ENCODE measurements around the gene OR2V2.
"Not testable (repeated sequence)": the region's sequence is repeated elsewhere in the genome, so short reads cannot be mapped to it uniquely, and the experiment has no call there.

Gene OR2V2

GRCh38 chr5:181156758-181157157 is 9.4 kb downstream of the OR2V2 start:
- no peak for TF ChIP-seq CTCF (IDR thresholded peaks at IDR 0.05; ENCODE audit: insufficient read depth, low read length, missing control alignments)
- no peak overlapping the region for H3K4me3 ChIP-seq (ENCODE audit: low read depth, low read length)
- CTCF ChIA-PET: interaction anchor here (2.2 kb wide), 1 partner anchor 372 kb away, joined by 7 read pairs; no protein-coding TSS in a partner anchor
- POLR2A ChIA-PET: no interaction called here
- DNase-seq (ENCODE audit: low read depth, low spot score): no peak

DNA sequence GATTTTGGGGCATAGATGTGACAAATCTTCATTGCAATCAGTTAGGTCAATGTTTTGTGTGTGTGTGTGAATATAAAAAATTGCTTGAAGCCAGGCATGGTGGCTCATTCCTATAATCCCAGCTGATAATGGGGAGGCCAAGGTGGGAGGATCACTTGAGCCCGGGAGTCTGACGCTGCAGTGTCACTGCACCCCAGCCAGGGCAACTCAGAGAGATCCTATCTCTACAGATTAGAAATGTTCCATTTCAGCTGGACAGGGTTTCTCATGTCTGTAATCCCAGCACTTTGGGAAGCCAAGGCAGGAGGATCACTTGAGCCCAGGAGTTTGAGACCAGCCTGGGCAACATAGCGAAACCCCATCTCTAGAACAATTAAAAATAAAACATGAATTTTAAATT is 11.5 kb downstream of the OR2V2 start:
- no peak for DNase-seq (ENCODE audit: low read depth, low spot score)
- POLR2A ChIA-PET: no interaction called here
- no peak for TF ChIP-seq CTCF (IDR thresholded peaks at IDR 0.05; ENCODE audit: insufficient read depth, low read length, missing control alignments)
- no peak overlapping the region for H3K4me3 ChIP-seq (ENCODE audit: low read depth, low read length)
- CTCF ChIA-PET: interaction anchor here (0.6 to 2.2 kb wide), 8 partner anchors 9 to 378 kb away, joined by 3 to 12 read pairs (median 6); no protein-coding TSS in a partner anchor

- POLR2A ChIA-PET: no interaction called here
- no peak overlapping the region for H3K4me3 ChIP-seq (ENCODE audit: low read depth, low read length)
- CTCF ChIA-PET: interaction anchor here (0.6 to 2.2 kb wide), 10 partner anchors 8 to 378 kb away, joined by 3 to 12 read pairs (median 4); no protein-coding TSS in a partner anchor
- DNase-seq (ENCODE audit: low read depth, low spot score): no peak
- TF ChIP-seq CTCF (IDR thresholded peaks at IDR 0.05; ENCODE audit: insufficient read depth, low read length, missing control alignments): peak; percentile 93
These were observed 12.1 kb downstream of the OR2V2 start for GRCh38 chr5:181159286-181160151.

DNA sequence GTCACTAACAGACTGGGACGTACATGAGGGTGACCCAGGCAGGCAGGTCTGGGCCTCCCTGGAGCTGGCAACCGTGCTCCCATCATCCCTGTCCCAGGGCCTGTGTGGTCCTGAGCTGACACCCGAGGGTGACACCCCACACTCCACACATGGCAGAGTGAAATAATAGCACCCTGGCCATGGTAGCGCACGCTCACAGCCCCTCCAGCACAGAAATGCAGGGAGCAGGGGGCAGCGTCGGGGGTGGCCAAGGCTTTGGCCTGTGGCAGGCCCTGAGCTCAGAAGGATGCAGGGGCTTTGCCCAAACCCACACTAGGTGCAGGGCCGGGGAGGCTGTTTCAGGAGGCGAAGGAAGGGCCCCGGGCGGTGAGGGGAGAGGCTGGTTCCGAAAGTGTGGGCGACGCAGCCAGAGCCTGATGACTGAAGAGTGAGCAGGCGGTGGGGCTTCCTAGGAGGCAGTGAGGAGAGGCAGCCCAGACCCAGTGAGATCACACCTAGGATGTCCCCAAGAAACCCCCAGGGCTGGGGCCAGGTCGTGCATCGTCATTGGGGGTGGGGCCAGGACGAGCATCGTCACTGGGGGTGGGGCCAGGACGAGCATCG is 12.9 kb downstream of the OR2V2 start:
- DNase-seq (ENCODE audit: low read depth, low spot score): no peak
- peak overlapping the region; percentile 50 for H3K4me3 ChIP-seq (ENCODE audit: low read depth, low read length)
- CTCF ChIA-PET: interaction anchor here (1.0 to 2.2 kb wide), 7 partner anchors 8 to 379 kb away, joined by 3 to 12 read pairs (median 4); no protein-coding TSS in a partner anchor
- POLR2A ChIA-PET: no interaction called here
- no peak for TF ChIP-seq CTCF (IDR thresholded peaks at IDR 0.05; ENCODE audit: insufficient read depth, low read length, missing control alignments)

DNA sequence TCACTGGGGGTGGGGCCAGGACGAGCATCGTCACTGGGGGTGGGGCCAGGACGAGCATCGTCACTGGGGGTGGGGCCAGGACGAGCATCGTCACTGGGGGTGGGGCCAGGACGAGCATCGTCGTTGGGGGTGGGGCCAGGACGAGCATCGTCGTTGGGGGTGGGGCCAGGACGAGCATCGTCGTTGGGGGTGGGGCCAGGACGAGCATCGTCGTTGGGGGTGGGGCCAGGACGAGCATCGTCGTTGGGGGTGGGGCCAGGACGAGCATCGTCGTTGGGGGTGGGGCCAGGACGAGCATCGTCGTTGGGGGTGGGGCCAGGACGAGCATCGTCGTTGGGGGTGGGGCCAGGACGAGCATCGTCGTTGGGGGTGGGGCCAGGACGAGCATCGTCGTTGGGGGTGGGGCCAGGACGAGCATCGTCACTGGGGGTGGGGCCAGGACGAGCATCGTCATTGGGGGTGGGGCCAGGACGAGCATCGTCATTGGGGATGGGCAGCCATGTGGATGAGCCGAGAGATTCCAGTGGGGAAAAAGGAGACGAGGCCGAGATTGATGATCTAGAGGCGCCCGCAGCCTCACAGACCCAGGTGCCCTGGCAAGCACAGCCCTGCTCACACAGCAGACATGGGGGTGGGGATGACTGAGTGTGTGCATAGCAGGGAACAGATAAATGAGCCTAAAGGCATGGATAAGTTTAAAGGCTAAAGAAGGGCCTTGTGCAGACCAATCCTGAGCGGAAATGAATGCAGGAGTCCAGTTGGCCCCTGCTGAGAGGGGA is 13.6 kb downstream of the OR2V2 start:
- peak overlapping the region; percentile 42 for H3K4me3 ChIP-seq (ENCODE audit: low read depth, low read length)
- CTCF ChIA-PET: interaction anchor here (1.0 to 2.2 kb wide), 3 partner anchors 9 to 292 kb away, joined by 3 to 12 read pairs (median 4); no protein-coding TSS in a partner anchor
- POLR2A ChIA-PET; DNase-seq (ENCODE audit: low read depth, low spot score): not testable (repeated sequence)

- no peak for DNase-seq (ENCODE audit: low read depth, low spot score)
- CTCF ChIA-PET: interaction anchor here (0.7 kb wide), 1 partner anchor 23 kb away, joined by 3 read pairs; no protein-coding TSS in a partner anchor
- H3K4me3 ChIP-seq (ENCODE audit: low read depth, low read length): no peak overlapping the region
- no peak for TF ChIP-seq CTCF (IDR thresholded peaks at IDR 0.05; ENCODE audit: insufficient read depth, low read length, missing control alignments)
- POLR2A ChIA-PET: no interaction called here
These were observed 14.3 kb downstream of the OR2V2 start for GRCh38 chr5:181161534-181162175.
